Epidermal melanocyte (primary cell): ENCODE data around the gene CAMK2G.
"Not testable (repeated sequence)": the region's sequence is repeated elsewhere in the genome, so short reads cannot be mapped to it uniquely, and the experiment has no call there.

Experiments
- DNase-seq: peaks from one replicate; pipeline ENCODE4 v3.0.0; 2011; ENCODE audit warnings: low spot score; ENCODE audit not compliant: insufficient read length

CAMK2G gene

GRCh38 chr10:73840403-73841060 is 33.8 kb downstream of the CAMK2G start:
- DNase-seq: no peak

DNA sequence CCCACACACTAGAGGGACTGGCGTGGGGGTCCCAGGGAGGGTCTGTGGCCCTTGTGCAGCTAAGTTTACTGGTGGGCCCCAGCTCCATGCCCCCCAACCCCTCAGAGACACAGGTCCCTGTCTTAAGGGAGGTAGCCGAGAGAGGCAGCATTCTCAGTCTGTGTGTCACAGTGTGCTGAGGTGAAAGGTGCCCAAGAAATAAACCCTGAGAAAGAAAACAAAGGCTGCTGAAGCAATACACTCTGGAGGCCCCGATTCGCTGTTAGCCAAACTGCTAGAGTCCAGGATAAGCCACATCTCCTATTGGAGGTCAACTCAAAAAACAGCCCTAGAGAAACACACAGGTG is 34.3 kb downstream of the CAMK2G start:
- no peak for DNase-seq

DNA sequence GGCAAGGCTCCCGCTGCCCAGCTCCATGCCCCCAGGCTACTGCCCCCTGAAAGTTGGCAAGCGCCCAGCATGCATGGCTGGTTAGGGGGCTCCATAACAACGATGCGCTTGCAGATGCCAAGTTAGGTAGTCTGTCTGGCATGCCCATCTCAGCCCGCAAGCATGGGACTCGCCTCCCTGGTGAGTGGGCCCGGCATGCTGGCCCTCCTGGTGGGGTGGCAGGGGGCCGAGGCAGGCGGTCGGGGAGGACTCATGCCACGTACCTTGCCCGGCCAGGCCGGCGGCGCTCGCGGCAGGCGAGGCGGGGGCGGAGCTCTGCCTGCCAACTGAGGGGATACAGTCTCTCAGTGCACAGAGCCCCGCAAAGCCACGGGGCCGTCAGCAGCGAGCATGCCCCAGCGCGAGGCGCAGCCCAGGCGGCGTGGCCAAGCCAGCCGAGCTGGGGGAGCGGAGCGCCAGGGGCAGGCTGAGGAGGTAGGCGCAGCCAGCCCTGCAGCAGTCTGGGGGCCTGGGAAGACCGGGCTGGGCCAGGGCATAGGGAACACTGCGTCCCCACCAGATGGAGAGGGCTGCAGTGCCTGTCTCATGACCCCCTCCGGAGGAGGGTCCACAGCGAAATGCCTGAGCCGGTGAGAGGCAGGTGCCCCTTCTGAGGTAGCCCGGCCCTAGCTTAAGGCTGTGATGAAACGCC is 34.9 kb downstream of the CAMK2G start:
- DNase-seq: no peak

GRCh38 chr10:73838827-73839226 is 35.5 kb downstream of the CAMK2G start:
- DNase-seq: no peak

GRCh38 chr10:73838008-73838567 is 36.3 kb downstream of the CAMK2G start:
- DNase-seq: no peak

- DNase-seq: no peak
Observed at GRCh38 chr10:73837072-73837471, 37.3 kb downstream of the CAMK2G start.

DNA sequence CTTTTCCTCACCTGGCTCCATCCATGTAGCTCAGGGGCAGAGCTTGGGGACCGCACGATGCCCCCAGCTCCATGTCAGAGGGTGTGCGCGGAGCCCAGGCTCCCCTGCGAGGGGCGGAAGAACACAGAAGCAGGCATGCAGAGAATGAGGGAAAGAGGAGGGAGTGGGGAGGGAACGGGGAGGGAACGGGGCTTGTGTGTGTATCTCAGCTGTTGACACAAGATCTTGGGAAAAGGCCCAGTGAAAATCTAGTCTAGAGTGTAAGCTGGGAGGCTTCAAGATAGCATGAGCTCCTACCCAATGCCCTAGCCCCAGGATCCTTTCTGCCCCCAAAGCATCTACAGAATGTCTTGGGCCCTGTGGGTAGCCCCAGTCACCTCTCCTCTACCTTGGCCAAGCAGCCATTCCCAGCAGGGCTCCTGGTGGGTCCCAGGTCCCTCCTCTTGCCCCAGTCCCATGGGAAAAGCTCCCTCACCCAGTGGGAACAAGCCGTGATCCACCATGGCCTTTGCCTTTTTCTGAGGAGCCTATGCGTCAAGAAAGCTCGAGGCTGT is 37.9 kb downstream of the CAMK2G start:
- no peak for DNase-seq

DNA sequence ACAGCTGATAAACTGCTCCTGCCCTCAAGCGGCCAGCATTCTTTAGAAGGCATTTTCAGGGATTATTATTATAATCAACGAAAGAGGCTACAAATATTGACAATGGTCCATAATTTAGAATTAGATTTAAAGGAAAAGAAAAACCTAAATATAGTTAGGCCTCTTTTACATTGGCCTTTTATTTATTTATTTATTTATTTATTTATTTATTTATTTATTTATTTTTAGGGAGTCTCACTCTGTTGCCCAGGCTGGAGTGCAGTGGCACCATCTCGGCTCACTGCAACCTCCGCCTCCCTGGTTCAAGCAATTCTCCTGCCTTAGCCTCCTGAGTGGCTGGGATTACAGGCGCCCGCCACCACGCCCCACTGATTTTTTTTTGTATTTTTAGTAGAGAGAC is 45.3 kb downstream of the CAMK2G start:
- not testable (repeated sequence) for DNase-seq

GRCh38 chr10:73828161-73828560 is 46.2 kb downstream of the CAMK2G start:
- DNase-seq: no peak

DNA sequence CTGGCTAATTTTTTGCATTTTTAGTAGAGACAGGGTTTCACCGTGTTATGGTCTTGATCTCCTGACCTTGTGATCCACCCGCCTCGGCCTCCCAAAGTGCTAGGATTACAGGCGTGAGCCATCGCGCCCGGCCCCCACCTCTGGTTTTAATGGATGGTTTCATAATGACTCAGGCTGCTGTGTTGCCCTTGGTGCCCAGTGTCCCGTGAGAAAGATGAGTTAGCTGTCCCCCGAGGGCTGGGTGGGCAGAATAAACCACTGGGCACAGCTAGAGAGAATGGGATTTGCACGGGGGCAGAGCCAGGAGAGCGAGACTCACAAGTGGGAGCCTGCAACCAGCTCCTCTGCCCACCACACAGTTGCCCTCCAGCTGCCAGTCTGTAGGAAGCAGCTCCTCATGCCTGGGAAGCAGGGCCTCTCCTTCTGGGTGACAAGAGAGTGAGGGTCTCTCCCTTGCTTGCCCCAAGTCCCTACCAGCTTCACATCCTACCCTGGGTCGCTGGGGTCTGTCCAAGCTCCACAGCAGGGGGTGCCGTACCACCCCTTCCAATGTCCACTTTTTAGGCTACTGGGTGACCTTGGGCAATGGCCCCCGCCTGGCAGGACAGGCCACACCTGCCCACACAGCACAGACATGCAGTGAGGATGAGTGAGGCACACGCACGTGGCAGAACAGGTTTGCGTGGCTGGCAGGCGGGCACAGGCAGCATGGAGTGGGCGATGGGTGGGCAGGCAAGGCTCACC is 46.8 kb downstream of the CAMK2G start:
- DNase-seq: no peak

DNA sequence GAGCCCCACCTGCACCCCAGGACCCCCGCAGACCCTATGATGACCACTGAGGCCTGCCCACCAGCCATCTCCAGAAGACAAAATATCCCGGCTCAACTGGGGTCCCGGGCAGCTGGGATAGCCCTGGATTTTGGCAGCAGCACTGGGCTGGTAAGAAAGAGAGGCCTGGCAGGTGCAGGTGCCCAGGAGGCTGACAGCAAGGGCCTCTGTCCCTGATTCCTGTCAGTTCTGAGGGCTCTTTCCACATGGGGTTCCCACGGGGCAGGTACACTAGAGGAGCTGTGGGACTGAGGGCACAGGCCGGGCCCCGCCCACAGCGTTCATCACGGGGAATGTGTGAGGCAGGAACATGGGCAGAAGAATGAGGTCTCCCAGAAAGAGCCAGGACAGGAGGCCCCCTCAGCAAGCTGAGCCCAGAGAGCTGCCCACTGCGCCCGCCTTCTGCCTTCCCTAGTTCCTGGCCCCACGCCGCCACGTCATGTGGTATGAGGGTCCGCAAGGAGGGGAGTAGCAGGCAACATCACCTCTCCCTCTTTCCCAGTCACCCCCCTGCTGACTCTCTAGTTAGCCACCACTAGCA is 50.1 kb downstream of the CAMK2G start:
- no peak for DNase-seq

DNA sequence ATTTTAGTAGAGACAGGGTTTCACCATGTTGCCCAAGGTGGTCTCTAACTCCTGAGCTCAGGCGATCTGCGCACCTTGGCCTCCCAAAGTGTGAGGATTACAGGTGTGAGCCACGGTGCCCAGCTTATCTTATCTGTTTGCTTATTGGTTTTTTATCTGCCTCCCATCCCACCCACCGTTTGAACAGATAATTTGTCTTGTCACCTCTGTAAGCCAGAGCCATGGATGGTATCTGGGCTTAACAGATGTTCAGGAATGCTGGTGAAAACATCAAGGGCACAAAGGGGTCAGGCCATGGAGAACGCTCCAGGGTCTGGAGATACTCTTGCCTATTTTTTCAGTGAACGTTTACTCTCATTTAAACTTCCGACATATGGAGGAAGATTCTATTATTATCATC is 51.0 kb downstream of the CAMK2G start:
- DNase-seq: no peak

DNA sequence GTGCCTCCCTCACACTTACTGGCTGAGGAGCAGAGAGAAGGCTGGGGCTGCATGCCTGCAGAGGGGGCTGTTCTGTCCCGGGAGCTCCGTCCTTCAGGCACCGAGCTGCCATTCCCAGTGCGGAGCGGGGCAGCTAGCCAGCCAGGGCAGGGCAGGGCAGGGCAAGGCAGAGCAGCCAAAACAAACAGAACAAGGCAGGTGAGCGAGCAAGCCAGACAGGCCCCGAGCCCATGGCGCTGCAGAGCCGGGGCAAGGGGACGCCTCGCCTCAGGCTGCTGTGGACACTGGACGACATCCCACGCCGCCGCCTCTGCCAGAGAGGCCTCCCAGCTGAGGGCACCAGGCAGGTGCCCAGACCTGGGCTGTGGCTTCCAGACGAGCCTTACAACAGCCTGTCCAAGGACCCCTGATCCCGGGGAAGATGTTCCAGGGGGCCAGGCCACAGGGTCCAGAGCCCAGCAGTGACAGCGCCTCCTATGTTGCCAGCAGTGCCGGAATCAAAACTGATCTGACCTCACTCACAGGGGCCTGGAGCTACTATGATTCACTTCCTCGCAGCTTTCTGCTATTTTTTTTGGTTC is 54.8 kb downstream of the CAMK2G start:
- DNase-seq: no peak

DNA sequence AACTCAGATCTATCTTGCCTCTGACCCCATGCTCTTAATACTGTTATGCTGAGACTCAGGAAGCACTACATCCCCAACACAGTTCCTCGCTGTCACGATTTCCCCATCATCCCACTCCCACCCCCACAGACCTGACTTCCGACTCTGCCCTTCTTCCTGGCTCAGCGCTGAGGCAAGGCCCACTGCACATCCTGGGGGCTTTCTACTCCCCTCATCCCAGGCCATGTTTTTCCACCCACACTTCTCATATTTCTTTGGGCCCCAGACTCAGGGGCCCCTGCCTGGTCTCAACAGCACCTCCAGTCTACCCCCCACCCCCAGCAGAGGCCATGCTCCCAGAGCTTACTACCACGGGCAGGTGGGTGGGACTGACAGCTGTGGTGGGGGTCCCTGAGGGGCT is 55.3 kb downstream of the CAMK2G start:
- DNase-seq: no peak

DNA sequence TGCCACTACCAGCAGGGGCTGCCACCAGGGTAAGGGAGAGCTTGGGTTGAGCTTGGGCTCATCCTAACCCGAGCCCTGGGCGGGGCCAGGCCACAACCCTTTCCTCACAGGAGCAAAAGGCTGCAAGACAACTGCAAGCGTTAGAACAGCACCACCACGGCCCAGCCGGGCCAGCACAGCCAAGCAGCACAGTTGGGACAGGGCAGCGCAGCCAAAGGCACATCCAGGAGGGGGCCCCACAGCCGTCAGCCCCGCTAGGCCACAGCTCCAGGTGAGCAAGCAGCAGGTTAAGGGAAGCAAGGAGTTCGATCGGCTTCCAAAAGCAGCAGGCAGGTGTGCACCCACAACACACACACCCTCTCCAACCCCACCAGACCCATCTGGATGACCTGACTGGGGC is 56.0 kb downstream of the CAMK2G start:
- DNase-seq: no peak

- no peak for DNase-seq
Observed at GRCh38 chr10:73817826-73818225, 56.5 kb downstream of the CAMK2G start.

DNA sequence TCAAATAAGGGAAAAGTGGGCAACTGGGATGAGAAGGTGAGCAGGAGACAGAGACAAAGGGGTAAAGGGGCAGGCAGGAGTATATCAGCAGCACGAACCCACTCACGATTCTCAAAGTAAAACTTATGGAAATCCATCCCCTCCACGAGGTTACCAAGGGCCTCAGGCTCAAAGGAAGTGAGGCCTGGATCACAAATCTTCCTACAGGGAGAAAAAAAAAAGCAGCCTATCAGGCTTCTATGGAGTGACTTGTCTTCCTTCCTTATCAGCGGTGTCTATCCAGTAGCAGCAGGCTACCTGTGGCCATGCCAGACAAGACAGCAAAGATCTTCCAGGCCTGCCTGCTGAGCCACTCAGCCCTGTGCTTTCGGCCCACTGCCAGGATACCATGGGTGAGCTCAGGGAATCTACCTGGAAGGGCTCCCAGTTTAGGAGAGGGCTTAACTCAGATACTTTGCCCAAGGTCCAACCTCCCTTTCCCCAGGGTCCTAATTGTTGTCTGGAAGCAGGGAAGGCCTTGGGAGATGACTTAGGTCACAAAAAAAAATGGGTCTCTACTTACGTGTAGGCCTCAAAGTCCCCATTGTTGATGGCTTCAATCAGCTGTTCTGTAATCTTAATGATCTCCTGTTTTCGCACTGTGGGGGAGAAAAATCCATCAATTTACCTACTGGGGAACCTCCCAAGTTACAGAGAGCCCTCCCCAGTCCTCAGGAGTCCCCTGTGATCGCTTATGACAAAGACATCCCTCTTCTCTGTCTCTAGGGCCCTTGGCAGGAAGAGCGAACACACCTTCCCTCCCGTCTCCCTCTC is 57.2 kb downstream of the CAMK2G start:
- DNase-seq: no peak

GRCh38 chr10:73815719-73816030 is 58.7 kb downstream of the CAMK2G start:
- no peak for DNase-seq

DNA sequence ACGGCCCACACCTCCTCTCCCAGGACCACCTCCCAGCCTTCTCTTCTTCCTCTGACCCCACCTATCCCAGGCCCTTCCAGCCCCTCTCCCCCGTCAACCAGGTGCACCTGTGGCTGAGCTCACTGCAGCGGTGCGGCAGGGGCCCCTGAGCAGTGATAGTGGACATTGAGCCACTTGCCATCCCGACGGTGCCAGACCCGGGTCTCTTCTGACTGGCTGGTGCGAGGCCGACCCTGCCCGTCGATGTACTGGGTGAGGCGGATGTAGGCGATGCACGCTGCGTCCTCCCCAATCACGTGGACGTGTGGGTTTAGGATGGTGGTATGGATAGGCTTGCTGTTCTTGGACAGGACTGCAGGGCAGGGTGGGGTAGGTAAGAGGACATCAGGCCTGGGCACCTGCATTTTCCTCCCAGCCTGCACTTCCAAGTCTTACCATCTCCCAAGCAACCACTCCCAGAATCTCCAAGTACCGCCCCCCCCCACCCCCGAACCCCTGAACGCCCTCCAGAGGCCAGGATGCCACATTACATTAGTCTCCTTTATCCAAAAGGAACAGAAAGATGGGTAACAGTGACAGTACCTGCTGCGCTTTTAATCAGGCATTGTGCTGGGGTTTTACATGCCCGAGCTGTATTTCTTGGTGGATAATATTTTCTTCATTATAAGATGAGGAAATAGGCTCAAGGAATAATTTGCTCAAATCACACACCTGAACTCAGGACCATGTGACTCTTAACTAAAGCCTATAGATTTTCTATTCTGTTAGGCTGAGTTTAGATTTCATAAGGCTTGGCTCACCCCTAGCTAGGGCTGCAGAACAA is 59.2 kb downstream of the CAMK2G start:
- DNase-seq: no peak
